Psoas muscle (tissue), 8 donors: ENCODE results near the gene SPECC1. TPM values are rescaled to one million over a fixed set of nuclear protein-coding genes. Genes with fewer than 3 reads are reported as not detected.
A peak's percentile ranks its signal among the peaks of the same experiment; 100 is the strongest.

Source experiments
- ATAC-seq, 4 donors: fragments of 200-7000 bp; cut with Tn5 transposase; one replicate each; pipeline ENCODE4 v1.9.1; 2020; ENCODE audit warnings: moderate library complexity in 3 of 4, mild to moderate bottlenecking in 2 of 4
- DNase-seq, 2 donors: peaks; one replicate each; pipeline ENCODE4 v3.0.0-alpha.2; 2020
- H3K27ac ChIP-seq: fragments of 200-600 bp; one replicate; pipeline ENCODE4 v1.8.0; 2022
- H3K27me3 ChIP-seq, 3 donors: fragments of 200-600 bp in 1 of 3; one replicate each; pipeline versions ENCODE4 v1.6.1 to v1.8.0; 2013 to 2022; ENCODE audit warnings: low read length in 2 of 3, mild to moderate bottlenecking in 2 of 3, moderate library complexity in 1 of 3; ENCODE audit not compliant: insufficient read depth in 3 of 3
- H3K36me3 ChIP-seq, 2 donors: fragments of 200-600 bp in 1 of 2; one replicate each; pipeline versions ENCODE4 v1.6.1 to v1.8.0; 2013 to 2022; ENCODE audit warnings: low read depth in 1 of 2, mild to moderate bottlenecking in 1 of 2, moderate library complexity in 1 of 2; ENCODE audit not compliant: insufficient read depth in 1 of 2
- H3K4me1 ChIP-seq: fragments of 200-600 bp; one replicate; pipeline ENCODE4 v1.8.0; 2022
- H3K4me3 ChIP-seq: fragments of 200-600 bp; one replicate; pipeline ENCODE4 v1.8.0; 2022; ENCODE audit warnings: mild to moderate bottlenecking
- H3K9me3 ChIP-seq: fragments of 200-600 bp; one replicate; pipeline ENCODE4 v1.8.0; 2022
- WGBS, 3 donors: extraction: QIAGEN DNeasy Blood & Tissue Kit; methylation state at CpG; one replicate each; pipeline versions ENCODE4 v1.1.6 to v1.1.7; 2013; 5-methylcytosine and 5-hydroxymethylcytosine counted together
- intact Hi-C, 2 donors: fragments of 100-400 bp; cut with DNase I; formaldehyde crosslinking; loops; one replicate each; pipeline versions ENCODE4 v1.11.0 to v1.14.2; 2022
- polyA plus RNA-seq, 3 donors: library from polyadenylated mRNA; stranded (reverse); fragments of 200-250 nt; gene quantifications; one replicate each; pipeline ENCODE4 v1.2.3, GENCODE V29; 2013
- total RNA-seq, 4 donors: library from RNA; stranded (reverse); fragmentation: NEBNext Ultra II Directional in 2 of 4; extraction: Animal tissue kit (Norgen Biotek cat#: 25700) in 2 of 4; gene quantifications; one replicate each; pipeline versions ENCODE4 v1.2.1 to v1.2.4, GENCODE V29; 2021 to 2023
- TF ChIP-seq, protein P1 (sequence below): fragments of 200-600 bp; IDR thresholded peaks from one replicate; pipeline ENCODE4 v1.8.0; 2022; ENCODE audit warnings: antibody characterized with exemption
- donor health status: healthy with polysubstance abuse.
- donor health status: DM: no; HTN: no; CAD: no; lungs with moderate emphysema.
- donor health status: Bipolar disorder and iron deficiency.
- donor health status: healthy.
- donor health status: DM: yes; HTN: yes; CAD: no.
- donor health status: DM: no; HTN: no; CAD: no.
- donor health status: DM: no; HTN: no; CAD: no.
- donor health status: DM: yes; HTN: yes; CAD: no.

The SPECC1 gene
- total and polyA plus RNA-seq, 7 donors: 2.0 to 11.3 (median 4.7) TPM

DNA sequence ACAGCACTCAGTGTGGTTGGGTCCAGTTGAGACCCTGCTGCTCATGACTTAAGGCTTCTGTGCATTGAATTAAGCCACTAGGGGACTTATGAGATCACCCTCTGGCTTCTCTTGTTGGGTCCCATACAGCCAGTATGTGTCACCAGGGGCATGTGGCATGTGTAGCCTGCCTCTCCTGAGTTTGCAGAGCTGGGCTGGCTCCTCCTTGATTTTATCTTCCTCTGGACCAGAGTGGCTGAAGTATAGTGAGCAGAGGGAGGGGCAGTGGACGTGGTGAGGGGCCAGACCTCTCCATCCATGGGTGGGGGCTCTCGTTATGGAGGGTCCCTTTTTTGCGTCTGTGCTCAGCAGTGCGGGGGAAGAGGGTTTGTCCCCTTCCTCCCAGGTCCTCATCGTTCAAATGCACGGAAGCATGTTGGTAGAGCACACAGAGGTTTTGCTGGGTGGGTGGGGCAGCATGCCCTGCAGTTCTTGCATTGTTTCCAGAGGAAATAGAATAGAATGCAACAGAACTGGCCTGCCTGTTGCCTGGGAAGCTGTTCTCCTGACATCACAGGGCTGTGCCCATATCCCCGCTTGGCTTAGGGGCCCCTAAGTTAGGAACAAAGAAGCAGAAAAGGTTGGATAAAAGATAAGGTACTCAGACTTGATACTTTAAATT lies 77.4 kb downstream of the SPECC1 start:
- peak in 1 of 4 donors; percentile 27 for ATAC-seq
- peak overlapping the region; percentile 41 for H3K27ac ChIP-seq
- H3K4me3 ChIP-seq: no peak overlapping the region
- H3K27me3 ChIP-seq: no peaks in the 10 kb centered on the region
- H3K9me3 ChIP-seq: no peaks in the 10 kb centered on the region
- intact Hi-C loops: no loop called here
- no peaks in the 10 kb centered on the region for H3K36me3 ChIP-seq
- TF ChIP-seq, protein P1, sequence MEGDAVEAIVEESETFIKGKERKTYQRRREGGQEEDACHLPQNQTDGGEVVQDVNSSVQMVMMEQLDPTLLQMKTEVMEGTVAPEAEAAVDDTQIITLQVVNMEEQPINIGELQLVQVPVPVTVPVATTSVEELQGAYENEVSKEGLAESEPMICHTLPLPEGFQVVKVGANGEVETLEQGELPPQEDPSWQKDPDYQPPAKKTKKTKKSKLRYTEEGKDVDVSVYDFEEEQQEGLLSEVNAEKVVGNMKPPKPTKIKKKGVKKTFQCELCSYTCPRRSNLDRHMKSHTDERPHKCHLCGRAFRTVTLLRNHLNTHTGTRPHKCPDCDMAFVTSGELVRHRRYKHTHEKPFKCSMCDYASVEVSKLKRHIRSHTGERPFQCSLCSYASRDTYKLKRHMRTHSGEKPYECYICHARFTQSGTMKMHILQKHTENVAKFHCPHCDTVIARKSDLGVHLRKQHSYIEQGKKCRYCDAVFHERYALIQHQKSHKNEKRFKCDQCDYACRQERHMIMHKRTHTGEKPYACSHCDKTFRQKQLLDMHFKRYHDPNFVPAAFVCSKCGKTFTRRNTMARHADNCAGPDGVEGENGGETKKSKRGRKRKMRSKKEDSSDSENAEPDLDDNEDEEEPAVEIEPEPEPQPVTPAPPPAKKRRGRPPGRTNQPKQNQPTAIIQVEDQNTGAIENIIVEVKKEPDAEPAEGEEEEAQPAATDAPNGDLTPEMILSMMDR: no peak
- WGBS, 3 donors: 79 to 86% (median 80%) methylated on average over 7 of the region's 7 CpGs
- no peak for DNase-seq
- H3K4me1 ChIP-seq: no peaks in the 10 kb centered on the region

DNA sequence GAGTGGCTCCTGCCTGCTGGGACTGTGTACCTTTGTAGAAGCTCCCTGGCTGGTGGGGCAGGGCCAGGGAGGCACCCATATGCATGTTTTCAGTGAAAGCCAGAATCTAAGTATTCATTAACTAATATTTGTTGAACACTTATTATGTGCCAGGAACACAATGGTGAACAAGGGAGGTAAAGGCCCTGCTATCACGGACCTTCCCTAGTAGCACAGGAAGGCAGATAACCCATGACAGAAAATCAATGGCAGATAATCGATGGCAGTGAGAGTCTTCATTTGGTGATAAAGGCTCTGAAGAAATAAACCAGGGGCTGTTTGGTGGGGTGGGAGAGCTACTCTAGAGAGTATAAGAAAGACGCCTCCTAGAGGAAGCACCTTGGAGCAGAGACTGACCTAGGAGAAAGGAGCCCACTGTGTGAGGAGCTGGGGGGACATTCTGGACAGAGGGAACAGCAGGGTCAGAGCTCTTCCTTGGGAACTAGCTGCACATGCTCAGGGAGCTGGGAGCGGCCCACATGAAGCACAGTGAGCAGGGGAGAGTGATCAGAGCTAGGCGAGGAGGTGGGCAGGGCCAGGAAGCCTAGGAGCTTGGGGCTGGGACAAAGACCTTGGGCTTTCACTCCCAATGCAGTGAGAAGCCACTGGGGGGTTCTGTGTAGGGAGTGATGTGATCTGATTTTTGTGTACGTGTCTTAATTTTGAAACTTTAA lies 78.5 kb downstream of the SPECC1 start:
- Histone ChIP-seq H3K27ac (peak overlapping the region; percentile 41), H3K4me3 (no peak overlapping the region), H3K9me3 (no peaks in the 10 kb centered on the region), H3K27me3 (no peaks in the 10 kb centered on the region), H3K36me3 (no peaks in the 10 kb centered on the region), H3K4me1 (peaks cover 1% of the 10 kb centered on the region)
- 80 to 86% (median 84%) methylated on average over 6 of the region's 6 CpGs for WGBS, 3 donors
- TF ChIP-seq, protein P1: no peak
- intact Hi-C loops: no loop called here
- no peak for DNase-seq
- no peak for ATAC-seq

DNA sequence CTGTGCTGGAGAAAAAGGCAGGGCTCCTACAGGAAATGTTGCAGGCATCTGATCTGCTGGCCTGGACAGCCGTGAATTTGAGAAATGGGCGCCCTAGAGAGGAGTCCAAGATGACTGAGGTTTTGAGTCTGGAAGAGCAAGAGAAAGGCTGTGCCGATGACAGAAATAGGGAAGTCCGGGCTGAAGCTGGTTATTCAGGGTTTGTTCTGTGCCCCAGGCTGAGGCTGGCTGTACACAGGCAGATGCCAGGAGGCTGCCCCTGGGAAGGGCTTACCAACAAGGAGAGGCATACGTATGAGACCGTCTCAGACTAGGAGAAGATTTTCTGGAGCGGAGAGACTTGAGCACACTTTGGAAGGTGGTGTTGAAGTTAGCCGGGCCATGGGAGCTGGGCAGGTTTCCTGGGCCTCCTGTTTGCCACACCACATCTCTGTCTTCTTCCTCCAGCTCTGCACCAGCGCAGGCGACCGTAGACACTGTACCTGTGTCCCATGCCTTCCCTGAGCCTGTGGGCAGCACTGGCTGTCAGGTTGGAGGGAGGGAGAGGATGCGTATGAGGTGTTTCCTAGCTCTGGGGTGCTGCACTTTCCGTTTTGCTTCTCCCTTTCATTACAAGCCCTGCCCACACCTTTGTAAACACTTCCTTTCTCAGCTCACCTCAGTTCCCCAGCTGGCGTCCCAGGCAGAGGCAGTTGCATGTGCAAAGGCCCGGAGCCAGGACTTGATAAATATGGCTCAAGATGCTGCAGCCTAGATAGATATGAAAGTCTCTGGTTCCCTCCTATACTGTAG lies 80.8 kb downstream of the SPECC1 start:
- WGBS, 3 donors: 85 to 89% (median 89%) methylated on average over 15 of the region's 15 CpGs
- no peaks in the 10 kb centered on the region for H3K9me3 ChIP-seq
- no peak for DNase-seq
- peaks cover 0 to 3% (median 0%) of the 10 kb centered on the region in 3 donors for H3K27me3 ChIP-seq
- intact Hi-C loops: loop anchor here in 1 of 2 donors (5.0 kb wide), 1 partner anchor 83 kb away; the partner anchor contains the start of gene SPECC1
- no peak for ATAC-seq
- no peak overlapping the region for H3K4me3 ChIP-seq
- H3K4me1 ChIP-seq: peaks cover 7% of the 10 kb centered on the region
- TF ChIP-seq, protein P1: no peak
- no peaks in the 10 kb centered on the region for H3K36me3 ChIP-seq
- peak overlapping the region; percentile 78 for H3K27ac ChIP-seq

DNA sequence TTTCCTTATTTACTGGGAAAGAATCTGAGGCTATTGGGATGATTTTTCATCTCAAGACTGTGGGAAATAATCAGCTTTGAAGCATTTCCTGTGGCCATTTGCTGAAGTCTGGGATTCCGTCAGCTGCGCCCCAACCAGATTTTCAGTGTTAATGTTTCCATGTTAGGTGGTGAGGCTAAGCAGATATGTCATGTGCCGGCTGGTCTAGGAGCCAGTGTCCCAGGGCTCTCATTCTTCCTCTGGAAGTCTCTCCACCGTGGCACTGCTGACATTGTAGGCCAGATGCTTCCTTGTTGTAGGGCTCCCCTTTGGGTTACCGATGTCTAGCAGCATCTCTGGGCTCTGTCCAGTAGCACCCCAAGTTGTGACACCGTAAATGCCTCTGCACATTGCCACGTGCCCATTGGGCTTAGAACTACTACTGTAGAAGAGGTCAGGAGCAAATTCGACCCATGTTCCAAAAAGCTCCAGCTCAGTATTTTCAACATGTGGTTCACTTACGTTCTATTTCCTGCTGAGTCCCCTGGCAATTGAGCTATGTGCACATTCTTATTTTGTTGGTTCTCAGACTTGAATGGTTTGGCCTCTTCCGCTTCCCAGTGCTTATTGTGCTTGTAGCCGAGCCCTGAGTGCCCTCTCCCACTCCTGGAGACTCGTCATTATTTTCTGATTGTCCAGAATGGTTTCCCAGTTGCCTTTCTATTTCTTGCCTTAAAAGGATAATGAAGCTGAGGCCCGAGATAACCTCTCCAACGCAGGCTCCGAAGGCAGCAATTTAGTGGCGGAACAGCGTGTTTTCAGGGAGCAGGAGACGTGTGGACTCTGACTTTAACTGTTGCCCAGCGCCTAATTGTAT lies 82.2 kb downstream of the SPECC1 start:
- DNase-seq: no peak
- intact Hi-C loops: loop anchor here in 1 of 2 donors (5.0 kb wide), 1 partner anchor 84 kb away; the partner anchor contains the start of gene SPECC1
- Histone ChIP-seq H3K4me3 (no peak overlapping the region), H3K9me3 (no peaks in the 10 kb centered on the region), H3K27me3 (peaks cover 0 to 3% (median 1%) of the 10 kb centered on the region in 3 donors), H3K27ac (peak overlapping the region; percentile 78), H3K36me3 (no peaks in the 10 kb centered on the region), H3K4me1 (peaks cover 7% of the 10 kb centered on the region)
- 43 to 46% (median 44%) methylated on average over 19 of the region's 19 CpGs for WGBS, 3 donors
- peak; percentile 43 to 80 (median 62) for ATAC-seq
- TF ChIP-seq, protein P1: no peak
